22Rv1 (cell line): ENCODE data around the gene MAPT.

ENCODE experiments used
- H3K27ac ChIP-seq: fragments of 450-650 bp; 2 replicates; pipeline ENCODE4 v1.5.1; 2017
- CTCF ChIP-seq: fragments of 450-650 bp; IDR thresholded peaks from 2 replicates; pipeline ENCODE4 v1.5.1; 2017; ENCODE audit warnings: mild to moderate bottlenecking
- ZFX ChIP-seq: fragments of 450-650 bp; IDR thresholded peaks from 2 replicates; pipeline ENCODE4 v1.6.1; 2017; ENCODE audit warnings: antibody characterized with exemption, borderline replicate concordance

Gene MAPT

GRCh38 chr17:46035112-46035818 is 140.9 kb downstream of the MAPT start:
- no peak overlapping the region for H3K27ac ChIP-seq
- TF ChIP-seq CTCF (no peak), ZFX (no peak)

- no peak for TF ChIP-seq ZFX
- TF ChIP-seq CTCF = no peak
- no peak overlapping the region for H3K27ac ChIP-seq
These were observed 142.1 kb downstream of the MAPT start for GRCh38 chr17:46036491-46036890.

GRCh38 chr17:46037722-46038255 is 143.4 kb downstream of the MAPT start:
- H3K27ac ChIP-seq = no peak overlapping the region
- TF ChIP-seq CTCF (no peak), ZFX (no peak)

GRCh38 chr17:46038414-46038813 is 144.1 kb downstream of the MAPT start:
- TF ChIP-seq ZFX = no peak
- no peak for TF ChIP-seq CTCF
- no peak overlapping the region for H3K27ac ChIP-seq

GRCh38 chr17:46038937-46039336 is 144.6 kb downstream of the MAPT start:
- H3K27ac ChIP-seq = no peak overlapping the region
- TF ChIP-seq CTCF (no peak), ZFX (no peak)

GRCh38 chr17:46039592-46040186 is 145.3 kb downstream of the MAPT start:
- no peak overlapping the region for H3K27ac ChIP-seq
- TF ChIP-seq CTCF (no peak), ZFX (no peak)

- no peak overlapping the region for H3K27ac ChIP-seq
- TF ChIP-seq CTCF (no peak), ZFX (no peak)
These were observed 147.9 kb downstream of the MAPT start for GRCh38 chr17:46042246-46042645.
